Stimulated activated CD8-positive, alpha-beta memory T cell treated with anti-CD3 and anti-CD28 coated beads, Interleukin-2, amount 100 ng/mL, for 1 hour (primary cell): ENCODE results near the gene SYT9.

Experiments used
- DNase-seq, 2 donors: peaks; one replicate each; pipeline ENCODE4 v3.0.0-alpha.2; 2020; ENCODE audit warnings: low read depth in 2 of 2

Gene SYT9

DNA sequence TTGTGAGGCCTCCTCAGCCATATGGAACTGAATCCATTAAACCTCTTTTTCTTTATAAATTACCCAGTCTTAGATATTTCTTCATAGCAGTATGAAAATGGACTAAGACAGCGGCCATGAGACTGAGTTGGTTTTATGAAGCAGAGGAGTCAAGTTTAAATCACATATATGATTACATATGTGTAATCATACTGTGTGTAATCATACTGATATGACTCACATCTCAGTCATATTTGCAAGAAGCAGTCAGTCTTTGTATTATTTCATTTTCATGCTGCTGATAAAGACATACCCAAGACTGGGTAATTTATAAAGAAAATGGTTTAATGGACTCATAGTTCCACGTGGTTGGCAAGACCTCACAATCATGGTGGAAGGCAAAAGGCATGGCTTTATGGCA lies 89.8 kb downstream of the SYT9 start:
- DNase-seq: no peak

DNA sequence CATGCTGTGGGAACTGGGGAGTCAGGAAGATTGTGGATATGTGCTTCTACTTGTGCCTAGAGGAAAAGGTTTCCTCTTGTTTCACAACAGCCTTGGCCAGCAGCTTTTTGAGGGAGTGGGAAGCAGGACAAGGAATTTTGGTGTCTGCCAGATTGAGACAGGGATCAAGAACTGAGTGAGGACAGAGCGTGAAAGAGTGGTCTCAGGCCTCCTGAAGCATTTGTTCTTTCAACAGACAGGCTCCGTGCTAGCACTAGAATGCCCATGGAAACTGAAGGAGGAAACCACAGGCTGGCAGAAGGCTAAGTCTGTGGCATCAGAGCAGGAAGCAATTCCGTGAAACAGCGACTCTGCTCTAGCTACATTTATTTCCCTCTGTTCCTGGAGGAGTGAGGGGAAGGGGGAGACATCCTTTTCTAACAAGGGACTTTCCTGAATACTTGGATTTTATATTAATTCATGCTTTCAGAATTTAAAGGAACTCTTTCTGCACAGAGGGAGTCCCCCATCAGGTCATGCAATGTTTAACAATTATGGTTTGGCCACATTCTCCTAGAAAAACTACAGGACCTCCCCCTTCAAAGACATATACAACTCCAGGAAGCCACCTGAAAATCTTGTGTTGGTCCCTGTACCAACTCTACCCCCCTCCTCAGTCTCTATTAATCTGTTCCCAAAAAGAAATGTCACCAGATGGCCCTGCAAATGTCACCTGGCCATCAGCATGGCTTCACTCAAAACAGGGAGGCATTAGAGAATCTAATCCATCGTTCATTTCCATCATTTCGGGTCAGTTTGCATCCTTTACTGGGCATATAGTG lies 96.1 kb downstream of the SYT9 start:
- no peak for DNase-seq

DNA sequence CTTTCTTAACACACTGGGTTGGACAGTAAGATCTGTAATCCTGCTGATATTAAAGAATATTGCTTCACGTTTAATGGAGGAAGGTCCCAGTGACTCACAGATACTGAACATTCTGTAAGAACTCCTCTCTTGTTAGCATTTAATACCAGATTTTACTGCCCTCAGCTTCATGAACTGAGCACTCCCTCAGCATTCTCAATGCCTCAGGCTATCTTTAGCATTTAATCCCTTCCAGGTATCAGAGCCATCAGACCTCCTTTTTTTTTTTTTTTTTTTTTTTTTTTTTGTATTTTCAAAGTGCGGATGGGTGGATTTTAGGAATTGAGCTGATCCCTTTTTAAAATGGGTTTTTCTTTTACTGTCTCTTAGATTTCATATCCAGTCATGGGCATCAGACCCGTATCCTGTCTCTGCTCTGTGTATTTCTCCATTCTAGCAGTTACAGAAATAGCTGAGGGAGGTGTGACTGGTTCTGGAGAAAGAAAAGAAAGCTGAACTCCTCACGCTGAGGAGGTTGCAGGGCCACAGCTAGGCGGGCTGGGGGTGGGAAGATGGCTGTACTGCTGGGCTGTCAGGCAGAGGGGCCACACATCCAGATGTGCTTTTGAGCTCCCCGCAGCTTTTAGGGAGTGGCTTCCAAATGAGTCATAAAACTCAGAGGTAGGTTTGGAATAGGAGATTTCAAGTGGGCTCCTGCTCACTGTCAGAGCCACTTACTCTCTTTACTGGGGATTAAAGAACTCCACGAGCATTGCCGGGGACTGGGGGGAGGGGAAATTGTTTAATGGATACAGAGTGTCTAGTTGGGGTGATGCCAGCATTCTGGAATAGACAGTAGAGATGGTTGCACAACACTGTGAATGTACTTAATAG lies 97.0 kb downstream of the SYT9 start:
- no peak for DNase-seq

DNA sequence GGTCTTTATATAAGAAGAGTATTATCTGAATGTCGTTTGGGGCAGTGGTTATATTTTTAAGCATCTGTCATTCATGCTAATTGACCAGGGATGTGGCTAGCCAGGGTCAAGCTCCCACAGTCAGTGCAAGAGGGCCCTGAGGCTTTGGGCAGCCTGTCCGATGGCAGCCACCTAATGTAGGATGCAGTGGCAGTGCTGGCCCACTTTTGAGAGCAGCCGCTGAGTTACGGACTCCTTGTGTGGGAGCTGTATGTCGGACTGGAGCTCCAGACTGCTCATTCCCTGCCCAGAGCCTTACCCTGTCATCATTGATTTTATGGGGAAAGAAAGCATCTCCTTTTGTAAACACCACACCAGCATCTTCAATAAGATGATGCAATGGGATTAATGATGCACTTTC lies 99.5 kb downstream of the SYT9 start:
- no peak for DNase-seq

DNA sequence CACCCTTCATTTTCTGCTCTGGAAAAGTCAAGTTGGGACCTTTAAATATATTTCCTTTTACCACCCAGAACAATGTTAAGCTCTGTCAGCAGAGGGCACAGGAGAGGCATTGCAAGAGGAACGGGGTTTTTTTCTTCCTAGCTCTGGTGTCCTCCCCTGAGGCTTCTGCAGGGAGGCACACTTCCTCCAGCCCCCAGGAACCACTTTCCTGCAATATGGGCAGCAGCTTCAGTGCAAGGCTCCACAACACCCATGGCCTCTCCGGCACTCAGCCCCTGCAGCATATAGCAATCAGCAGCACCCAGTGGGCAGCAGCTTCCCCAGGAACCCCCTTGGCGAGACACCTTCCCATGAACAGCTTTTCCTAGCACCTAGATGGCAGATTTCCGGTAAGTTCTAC lies 101.4 kb downstream of the SYT9 start:
- no peak for DNase-seq

DNA sequence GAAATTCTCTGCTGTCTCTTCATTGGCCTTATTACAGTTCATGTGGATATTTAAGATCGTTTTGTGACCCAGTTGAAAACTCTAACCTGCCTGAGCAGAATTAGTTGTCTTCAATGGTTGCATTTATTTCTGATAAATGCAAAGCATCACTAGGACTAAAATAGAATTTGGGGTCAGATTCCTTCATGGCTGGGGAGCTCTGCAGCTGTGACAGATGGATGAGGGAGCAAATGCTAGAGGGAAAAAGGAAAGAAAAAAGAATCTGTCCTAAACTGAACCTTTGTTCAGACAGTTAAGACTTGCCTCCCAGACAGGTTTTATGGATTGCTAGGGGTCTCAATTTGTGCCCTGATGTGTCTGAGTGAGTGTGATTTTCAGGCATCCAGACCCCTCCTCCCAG lies 113.0 kb downstream of the SYT9 start:
- no peak for DNase-seq

DNA sequence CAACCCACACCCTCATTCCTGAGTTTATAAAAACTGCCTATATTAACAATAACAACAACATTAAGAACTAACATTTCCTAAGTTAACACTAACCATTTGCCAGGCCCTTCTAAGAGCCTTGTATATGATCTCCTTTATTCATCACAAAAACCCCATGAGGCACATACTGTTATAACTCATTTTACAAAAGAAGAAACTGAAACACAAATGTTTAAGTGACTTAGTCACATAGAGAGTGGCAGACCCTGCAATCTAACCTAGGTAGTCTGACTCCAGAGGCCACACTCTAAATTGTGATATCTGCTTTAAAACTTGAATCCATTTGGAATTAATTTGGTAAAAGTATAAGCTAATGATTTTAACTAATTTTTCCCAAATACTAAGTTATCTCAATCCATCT lies 116.1 kb downstream of the SYT9 start:
- no peak for DNase-seq

DNA sequence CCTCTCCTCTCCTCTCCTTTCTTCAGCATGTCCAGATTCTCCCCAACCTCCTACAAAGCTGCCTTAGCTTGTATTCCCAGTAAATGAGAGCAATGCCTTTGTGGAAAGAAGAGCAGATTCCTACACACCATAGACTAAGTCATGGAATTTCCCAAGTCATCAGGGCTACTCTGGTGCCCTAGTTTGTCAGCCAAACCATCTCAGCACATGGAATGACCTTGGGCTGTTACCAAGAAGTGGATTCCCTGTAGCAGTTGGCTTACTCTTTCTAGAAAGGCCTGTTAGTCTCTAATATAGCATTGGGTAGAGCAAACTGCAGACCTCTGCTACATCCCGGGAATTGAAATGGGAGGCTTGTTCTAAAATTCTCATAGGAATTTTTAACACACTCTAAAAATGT lies 124.7 kb downstream of the SYT9 start:
- no peak for DNase-seq

DNA sequence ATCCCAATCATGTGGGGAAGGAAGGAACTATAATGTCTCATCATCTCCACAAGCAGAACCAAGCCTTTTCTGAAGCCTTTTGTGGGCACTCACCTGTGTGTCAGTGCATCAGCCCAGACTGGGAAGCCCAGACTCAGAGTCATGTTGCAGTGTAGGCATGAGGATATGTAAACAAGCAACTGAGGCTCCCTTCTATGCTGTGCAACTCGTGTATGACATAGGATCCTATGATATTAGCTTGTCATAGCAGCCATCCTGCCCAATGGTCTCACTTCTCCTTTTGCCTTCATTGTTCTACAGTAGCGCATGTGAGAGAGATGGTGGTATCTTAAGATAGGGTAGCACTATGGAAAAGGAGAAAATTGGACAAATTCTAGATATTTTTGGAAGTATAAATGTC lies 130.2 kb downstream of the SYT9 start:
- DNase-seq: no peak

DNA sequence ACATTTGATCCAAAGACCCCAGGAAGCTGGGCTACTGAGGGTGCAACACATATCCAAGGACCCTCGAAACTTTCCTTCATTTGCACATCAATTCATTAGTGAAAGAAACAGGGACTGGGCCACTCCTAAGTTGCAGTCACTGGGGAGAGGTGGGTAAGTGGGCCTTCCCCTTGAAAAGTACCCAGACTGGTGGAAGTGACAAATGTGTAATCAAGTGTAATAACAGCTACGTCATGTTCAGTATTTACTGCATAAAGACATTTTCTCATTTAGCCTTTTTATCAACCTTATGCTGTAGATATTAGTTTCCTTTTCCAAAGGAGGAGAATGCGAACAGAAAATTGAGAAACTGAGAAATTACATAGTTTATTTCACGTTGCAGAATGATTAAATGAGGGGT lies 131.7 kb downstream of the SYT9 start:
- DNase-seq: no peak

DNA sequence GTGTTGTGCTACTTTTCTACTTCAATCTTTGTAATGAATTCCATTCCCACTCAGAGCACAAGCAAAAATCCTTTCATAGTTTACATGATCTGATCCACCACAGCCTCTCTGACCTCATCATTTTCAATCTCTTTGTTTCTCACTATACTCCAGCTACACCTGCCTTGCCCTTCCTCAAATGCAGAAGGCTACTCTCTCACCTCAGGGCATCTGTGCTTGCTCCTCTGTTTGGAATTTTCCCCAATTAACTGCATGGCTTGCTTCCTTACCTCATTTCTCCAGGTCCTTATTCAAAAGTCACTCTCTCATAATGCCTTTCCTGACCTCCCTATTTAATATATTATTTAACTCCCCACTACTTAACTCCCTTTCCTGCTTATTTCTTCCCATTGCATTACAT lies 133.0 kb downstream of the SYT9 start:
- DNase-seq: no peak

DNA sequence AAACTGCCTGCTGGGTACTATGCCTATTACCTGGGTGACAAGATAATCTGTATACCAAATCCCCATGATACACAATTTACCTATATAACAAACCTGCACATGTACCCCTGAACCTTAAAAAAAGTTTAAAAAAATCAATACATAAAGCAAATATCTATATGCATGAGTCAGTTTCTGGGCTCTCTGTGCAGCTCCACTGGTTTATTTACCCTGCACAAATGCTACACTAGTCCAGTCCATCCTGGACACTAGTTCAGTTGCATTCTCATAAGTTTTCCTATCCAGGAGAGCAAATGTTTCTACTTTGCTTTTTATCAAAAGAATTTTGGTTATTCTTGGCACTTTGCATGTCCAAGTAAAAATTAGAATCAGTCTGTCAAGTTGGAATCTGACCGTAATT lies 133.8 kb downstream of the SYT9 start:
- DNase-seq: no peak

DNA sequence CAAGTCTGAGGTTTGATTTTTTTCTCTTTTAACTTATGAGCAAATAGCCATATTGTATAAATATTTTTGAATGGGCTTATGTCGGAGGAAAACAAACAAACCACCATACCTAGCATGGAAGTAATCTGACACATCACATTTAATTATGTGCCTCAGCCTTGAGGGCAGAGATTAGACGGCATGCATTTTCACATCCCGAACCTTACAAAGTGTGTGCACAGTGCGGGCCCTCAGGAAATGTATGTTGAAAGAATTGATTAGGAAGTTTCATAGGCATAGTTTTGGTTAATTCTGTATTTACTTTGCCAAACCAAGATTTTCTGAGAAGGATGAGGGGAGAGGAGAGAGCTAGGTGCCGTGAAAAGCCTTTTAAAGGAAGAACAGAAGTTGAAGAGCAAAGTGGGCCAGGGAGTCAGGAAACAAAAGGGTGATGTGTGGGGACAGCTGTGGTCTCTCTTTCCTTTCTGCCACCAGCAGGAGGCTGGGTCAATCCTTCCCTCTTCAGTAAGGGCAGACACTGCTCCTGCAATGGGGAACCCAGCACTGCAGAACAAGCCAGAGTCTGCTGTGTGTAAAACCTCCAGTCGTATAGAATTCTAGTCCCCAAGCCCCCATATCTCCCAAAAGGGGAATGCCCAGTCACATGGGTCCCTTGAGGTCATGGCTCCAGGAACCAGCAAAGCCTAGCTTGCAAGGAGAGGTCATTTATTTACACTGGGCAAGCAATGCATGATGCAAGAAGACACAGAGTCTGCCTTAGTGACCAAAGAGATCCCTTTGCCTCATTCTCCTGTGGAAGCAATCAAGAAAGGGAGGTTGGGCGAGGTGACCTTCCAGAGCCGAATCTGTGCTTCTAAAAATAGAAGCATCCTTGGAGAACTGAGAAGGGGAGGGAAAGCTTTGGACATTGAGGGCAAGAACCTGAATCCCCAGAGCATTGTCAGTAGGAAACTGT lies 162.5 kb downstream of the SYT9 start:
- no peak for DNase-seq

DNA sequence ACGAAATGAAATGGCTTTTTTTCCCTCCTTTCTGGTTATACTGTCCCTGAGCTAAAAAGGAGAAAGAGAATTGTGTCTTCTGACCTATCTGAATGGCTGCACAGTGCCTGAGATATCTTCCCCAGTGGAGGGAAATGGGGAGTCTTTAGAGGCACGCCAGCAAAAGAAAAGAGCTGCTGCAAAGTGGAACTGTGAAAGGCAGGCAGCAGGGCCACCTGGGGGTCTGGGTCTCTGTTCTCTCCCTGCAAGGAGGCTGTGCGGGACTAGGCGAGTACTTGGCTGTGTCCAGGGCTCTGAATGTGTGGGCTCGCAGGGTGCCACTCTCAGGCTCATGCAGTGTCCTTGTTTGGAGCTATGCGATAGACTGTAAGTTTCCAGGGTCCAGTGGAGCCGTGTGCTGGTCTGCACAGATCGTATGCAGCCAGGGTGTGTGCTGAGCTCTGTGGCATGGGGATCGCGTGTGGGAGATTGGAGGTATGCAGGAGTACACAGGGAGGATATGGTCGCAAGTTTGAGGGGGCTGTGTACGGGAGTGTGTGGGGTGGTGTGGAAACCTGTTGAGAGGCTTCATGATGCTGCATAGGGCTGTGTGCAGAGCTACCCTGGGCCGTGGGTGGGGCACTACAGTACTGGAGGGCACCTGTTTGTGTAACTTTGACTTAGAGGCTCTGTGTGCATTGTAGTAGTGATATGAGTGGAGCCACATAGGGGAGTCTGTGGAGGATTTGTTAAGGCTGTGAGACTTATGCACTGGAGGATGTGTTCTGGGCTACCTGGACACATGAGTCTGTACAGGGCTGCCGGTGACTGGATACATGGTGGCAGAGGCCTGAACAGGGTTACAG lies 163.5 kb downstream of the SYT9 start:
- no peak for DNase-seq

DNA sequence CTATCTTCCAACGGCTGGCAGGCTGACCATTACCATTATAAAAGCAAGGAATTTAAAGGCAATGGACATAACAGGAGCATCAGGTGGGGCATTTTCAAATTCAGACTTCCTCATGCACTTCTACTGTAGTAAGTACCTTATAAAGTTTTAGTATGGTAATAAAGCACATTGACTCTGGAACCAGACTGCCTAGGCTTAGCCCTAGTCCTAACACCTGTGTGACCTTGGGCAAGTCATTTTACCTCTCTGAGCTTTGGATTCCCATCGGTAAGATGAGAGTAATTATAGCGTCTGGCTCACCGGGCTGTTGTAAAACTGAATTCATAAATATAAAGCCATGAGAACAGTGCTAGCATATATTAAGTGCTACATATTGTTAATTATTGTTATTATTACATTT lies 164.4 kb downstream of the SYT9 start:
- no peak for DNase-seq

DNA sequence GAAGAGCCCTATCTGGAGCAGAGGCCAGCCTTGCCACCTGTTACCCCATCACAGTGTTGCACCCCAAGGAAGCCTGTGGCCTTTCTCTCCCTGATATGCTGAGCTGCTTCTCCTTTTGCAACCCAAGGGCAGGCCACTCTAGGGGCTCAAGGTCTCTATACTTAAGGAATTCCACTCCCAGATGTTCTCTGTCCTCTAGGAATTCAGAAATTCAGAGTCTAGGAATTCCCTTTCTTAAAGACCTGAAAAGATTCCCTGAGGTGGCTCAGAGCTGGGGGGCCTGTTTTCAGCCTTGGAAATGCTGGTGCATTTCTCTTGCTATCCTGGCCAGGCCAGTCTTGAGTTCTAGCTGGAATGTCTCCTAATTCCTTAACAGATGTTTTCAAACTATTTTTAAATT lies 165.6 kb downstream of the SYT9 start:
- DNase-seq: no peak

DNA sequence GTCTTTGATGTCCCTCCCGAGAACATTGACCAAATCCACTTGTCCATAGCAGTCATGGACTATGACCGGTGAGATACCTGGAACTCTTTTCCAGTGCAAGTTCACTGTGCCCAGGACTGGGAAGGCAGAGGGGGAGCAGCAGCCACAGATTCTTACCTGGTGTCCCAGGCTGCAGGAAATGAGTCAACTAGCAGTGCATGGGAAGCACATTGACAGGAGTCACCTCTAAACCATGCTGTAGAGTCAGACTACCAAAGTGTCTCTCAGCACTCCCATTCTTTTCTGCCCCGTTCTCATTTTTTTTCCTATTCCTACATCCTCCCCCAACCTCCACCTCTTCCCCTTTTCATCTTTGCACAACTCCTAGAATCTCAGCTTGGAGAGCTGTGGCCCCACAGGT lies 166.4 kb downstream of the SYT9 start:
- no peak for DNase-seq

DNA sequence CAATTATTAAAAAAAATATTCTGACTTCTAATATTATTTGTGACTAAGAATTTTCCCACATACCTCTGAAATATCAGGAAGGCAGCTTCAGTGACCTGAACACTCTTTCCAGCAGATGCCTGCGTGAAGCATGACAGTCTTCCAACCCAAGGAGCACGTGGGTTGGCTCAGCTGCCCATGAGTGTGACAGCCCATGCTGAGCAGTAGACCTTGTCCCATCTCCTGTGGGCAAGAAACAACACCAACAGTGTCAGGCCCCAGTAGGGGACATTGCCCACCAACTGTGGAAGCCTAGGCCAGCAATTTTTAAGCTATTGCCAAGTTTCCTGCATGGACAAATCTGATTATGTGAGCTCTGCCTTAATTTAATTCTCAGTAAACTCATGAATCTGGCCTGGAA lies 167.2 kb downstream of the SYT9 start:
- DNase-seq: no peak

DNA sequence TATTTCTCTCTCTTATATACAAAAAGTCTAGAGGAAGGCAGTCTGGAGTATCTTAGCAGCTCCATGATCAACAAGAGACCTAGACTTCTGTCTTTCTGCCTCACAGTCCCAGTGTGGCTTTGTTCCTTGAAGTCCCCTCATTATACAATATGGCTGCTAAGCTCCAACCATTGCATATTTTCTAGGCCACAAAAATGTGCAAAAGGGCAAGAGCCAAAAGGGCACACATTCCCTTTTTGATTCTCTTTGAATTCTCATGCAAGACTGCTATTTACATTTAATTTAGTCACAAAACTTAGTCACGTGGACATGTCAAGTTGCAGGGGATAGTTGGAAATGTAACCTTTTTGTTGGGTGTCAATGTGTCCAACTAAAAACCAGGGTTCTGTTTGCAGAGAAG lies 169.4 kb downstream of the SYT9 start:
- DNase-seq: no peak

DNA sequence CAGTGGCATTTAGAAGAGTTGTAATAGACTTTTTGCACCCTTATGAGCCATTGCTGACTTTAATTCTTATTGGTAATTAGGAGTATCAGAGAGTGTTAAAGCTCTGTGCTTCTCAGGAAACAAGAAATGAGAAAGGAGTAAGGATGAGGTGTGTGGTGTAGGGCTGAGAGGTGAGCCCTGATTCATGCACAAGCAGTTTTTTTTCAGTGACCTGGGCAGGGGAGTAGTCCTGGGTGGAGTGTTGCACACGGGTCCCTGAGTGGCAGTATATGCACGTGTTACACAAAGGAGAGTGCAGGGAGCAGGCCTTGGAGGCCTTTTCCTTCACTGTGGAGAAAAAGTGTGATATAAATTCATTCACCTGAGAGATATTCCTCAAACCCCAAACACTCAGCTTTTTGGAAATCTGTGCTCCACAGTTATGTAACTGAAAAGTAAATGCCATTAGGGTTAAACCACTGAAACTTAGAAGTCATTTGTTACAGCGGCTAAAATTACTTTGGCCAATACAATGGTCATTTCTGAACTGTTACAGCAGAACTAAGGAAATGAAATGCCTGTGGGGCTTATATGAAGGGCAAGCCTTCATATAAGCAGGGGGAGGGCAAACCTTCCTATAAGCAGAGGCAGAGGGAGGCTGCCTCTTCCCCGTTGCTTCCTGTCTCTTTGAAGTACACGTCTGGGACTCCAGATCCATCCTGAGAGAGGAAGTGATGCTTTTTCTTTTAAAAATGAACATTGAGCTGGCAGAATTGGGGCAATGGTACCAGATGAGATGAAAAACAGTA lies 171.0 kb downstream of the SYT9 start:
- no peak for DNase-seq
